Measurements from ENCODE around the gene PDPK1.

- TF ChIP-seq CTCF (optimal IDR thresholded peaks at IDR 0.05 in 1 of 3, IDR thresholded peaks at IDR 0.05 in 1 of 3, conservative IDR thresholded peaks at IDR 0.05 in 1 of 3; ENCODE audit: extremely low read depth in 1 of 3, insufficient read depth in 2 of 3, low read length in 3 of 3) (no peak), EZH2 (IDR thresholded peaks at IDR 0.05; ENCODE audit: low read length) (no peak)
Observed at GRCh38 chr16:2497695-2498484, 39.9 kb upstream of the PDPK1 start.
